ENCODE measurements around the gene FABP6. TPM values are rescaled to one million over a fixed set of nuclear protein-coding genes. Genes with fewer than 3 reads are reported as not detected.

The FABP6 gene
- total and polyA plus RNA-seq, 2 experiments from 2014 or later, result 7.2 to 55.7 TPM

GRCh38 chr5:160266044-160266443 lies 36.7 kb downstream of the FABP6 start:
- no peak overlapping the region for H3K4me2 ChIP-seq
- H2AFZ ChIP-seq, result no peak overlapping the region
- H3K36me3 ChIP-seq (replicated peaks; ENCODE audit: insufficient read depth, low read depth), result no peaks in the 10 kb centered on the region
- H3K27ac ChIP-seq, result no peak overlapping the region
- no peaks in the 10 kb centered on the region for H4K20me1 ChIP-seq (ENCODE audit: insufficient read depth, poor library complexity, severe bottlenecking)
- DNase-seq (ENCODE audit: low spot score), result no peak
- H3K27me3 ChIP-seq, result no peaks in the 10 kb centered on the region
- no peaks in the 10 kb centered on the region for H3K9me2 ChIP-seq (replicated peaks; ENCODE audit: insufficient read depth)
- H3K4me3 ChIP-seq, result no peak overlapping the region
- H3K4me1 ChIP-seq (ENCODE audit: insufficient read depth), result peaks cover 35% of the 10 kb centered on the region
- no peak for TF ChIP-seq CTCF (IDR thresholded peaks at IDR 0.05; ENCODE audit: poor library complexity)
- no peak for TF ChIP-seq EZH2 (IDR thresholded peaks at IDR 0.05; ENCODE audit: borderline replicate concordance)
- TF ChIP-seq EZH2phosphoT487 (IDR thresholded peaks at IDR 0.05; ENCODE audit: low read depth, severe bottlenecking, unreplicated experiment), result no peak
- H3K79me2 ChIP-seq, result peaks cover 6% of the 10 kb centered on the region
- 96% methylated on average over 5 of the region's 5 CpGs for WGBS (ENCODE audit: low lambda C conversion rate, missing lambda C conversion rate)
- no peaks in the 10 kb centered on the region for H3K9me3 ChIP-seq (ENCODE audit: low read depth)

DNA sequence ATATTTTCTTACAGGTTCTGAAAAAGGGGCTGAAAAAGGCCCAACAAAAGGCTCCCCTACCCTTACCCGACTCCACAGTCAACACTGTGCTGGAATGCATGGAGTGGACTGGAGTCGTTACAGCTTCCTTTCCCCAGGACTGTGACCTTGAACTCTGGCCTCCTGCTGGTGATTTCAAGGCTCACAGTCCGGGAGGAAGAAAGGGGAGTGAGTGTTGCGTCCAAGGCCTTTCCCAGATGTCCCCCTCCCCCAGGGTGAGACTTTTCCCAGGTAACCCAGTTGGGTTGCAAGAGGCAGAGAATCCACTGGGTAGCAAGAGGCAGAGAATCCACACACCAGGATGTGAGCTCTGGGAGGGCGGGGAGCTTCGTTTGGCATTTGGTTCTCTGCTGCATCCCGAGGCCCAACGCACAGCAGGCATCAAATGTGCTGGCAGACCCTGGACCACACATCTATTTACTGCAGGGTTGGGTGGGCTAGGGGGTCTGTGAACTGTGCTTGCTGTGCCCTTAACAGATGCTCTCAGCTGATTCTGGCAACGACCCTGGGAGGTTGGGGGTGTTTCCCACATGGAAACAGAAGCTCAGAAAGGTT lies 37.5 kb downstream of the FABP6 start:
- Histone ChIP-seq H2AFZ (no peak overlapping the region), H3K27me3 (no peaks in the 10 kb centered on the region), H4K20me1 (ENCODE audit: insufficient read depth, poor library complexity, severe bottlenecking) (no peaks in the 10 kb centered on the region), H3K4me3 (no peak overlapping the region), H3K9me2 (replicated peaks; ENCODE audit: insufficient read depth) (no peaks in the 10 kb centered on the region), H3K4me1 (ENCODE audit: insufficient read depth) (peaks cover 35% of the 10 kb centered on the region), H3K36me3 (replicated peaks; ENCODE audit: insufficient read depth, low read depth) (no peaks in the 10 kb centered on the region), H3K4me2 (no peak overlapping the region), H3K9me3 (ENCODE audit: low read depth) (no peaks in the 10 kb centered on the region), H3K27ac (no peak overlapping the region), H3K79me2 (peaks cover 6% of the 10 kb centered on the region)
- DNase-seq (ENCODE audit: low spot score), result no peak
- WGBS (ENCODE audit: low lambda C conversion rate, missing lambda C conversion rate), result 65% methylated on average over 9 of the region's 9 CpGs
- TF ChIP-seq CTCF (IDR thresholded peaks at IDR 0.05; ENCODE audit: poor library complexity) (no peak), EZH2phosphoT487 (IDR thresholded peaks at IDR 0.05; ENCODE audit: low read depth, severe bottlenecking, unreplicated experiment) (no peak), EZH2 (IDR thresholded peaks at IDR 0.05; ENCODE audit: borderline replicate concordance) (no peak)

DNA sequence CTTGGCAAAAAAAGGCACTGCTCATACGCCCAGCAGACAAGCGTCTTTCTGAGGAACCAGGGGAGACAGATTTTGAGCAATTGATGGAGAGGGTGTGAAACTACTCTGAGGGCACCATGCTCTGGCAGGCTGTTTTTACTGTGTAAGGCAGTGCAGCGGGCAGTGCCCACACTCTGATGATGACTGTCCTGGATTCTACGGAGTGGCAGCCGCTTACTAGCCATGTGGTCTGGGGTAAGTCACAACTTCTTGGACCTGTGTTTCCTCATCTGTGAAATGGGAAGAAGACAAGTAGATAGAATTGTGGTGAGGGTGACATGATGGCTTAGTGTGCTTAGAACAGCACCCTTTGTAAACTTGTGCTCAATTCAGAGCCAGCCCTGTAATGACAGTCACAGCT lies 38.8 kb downstream of the FABP6 start:
- no peak overlapping the region for H3K4me3 ChIP-seq
- no peaks in the 10 kb centered on the region for H3K9me2 ChIP-seq (replicated peaks; ENCODE audit: insufficient read depth)
- H3K4me2 ChIP-seq, result no peak overlapping the region
- DNase-seq (ENCODE audit: low spot score), result no peak
- peaks cover 31% of the 10 kb centered on the region for H3K4me1 ChIP-seq (ENCODE audit: insufficient read depth)
- H3K27me3 ChIP-seq, result no peaks in the 10 kb centered on the region
- 98% methylated on average over 5 of the region's 5 CpGs for WGBS (ENCODE audit: low lambda C conversion rate, missing lambda C conversion rate)
- no peaks in the 10 kb centered on the region for H4K20me1 ChIP-seq (ENCODE audit: insufficient read depth, poor library complexity, severe bottlenecking)
- H3K36me3 ChIP-seq (replicated peaks; ENCODE audit: insufficient read depth, low read depth), result no peaks in the 10 kb centered on the region
- no peak overlapping the region for H2AFZ ChIP-seq
- no peaks in the 10 kb centered on the region for H3K9me3 ChIP-seq (ENCODE audit: low read depth)
- H3K79me2 ChIP-seq, result peaks cover 6% of the 10 kb centered on the region
- TF ChIP-seq EZH2 (IDR thresholded peaks at IDR 0.05; ENCODE audit: borderline replicate concordance), result no peak
- TF ChIP-seq CTCF (IDR thresholded peaks at IDR 0.05; ENCODE audit: poor library complexity), result no peak
- no peak for TF ChIP-seq EZH2phosphoT487 (IDR thresholded peaks at IDR 0.05; ENCODE audit: low read depth, severe bottlenecking, unreplicated experiment)
- H3K27ac ChIP-seq, result no peak overlapping the region
